Stimulated activated CD4-positive, alpha-beta T cell treated with anti-CD3 and anti-CD28 coated beads, Interleukin-15, amount 100 ng/mL, for 1 hour (primary cell): ENCODE measurements around the gene RBPJ.
"Not testable (repeated sequence)": the region's sequence is repeated elsewhere in the genome, so short reads cannot be mapped to it uniquely, and the experiment has no call there.

Experiments
- DNase-seq, 2 donors: peaks; one replicate each; pipeline ENCODE4 v3.0.0-alpha.2; 2020; ENCODE audit warnings: low read depth in 1 of 2, low spot score in 1 of 2

The RBPJ gene

GRCh38 chr4:26331380-26331950 lies 10.7 kb downstream of the RBPJ start:
- DNase-seq: no peak

- no peak for DNase-seq
Measured at GRCh38 chr4:26334366-26334765, 13.6 kb downstream of the RBPJ start.

GRCh38 chr4:26337612-26338011 lies 16.8 kb downstream of the RBPJ start:
- no peak for DNase-seq

GRCh38 chr4:26342328-26343037 lies 21.7 kb downstream of the RBPJ start:
- DNase-seq: no peak

GRCh38 chr4:26343038-26343398 lies 22.2 kb downstream of the RBPJ start:
- no peak for DNase-seq

GRCh38 chr4:26344901-26345564 lies 24.2 kb downstream of the RBPJ start:
- DNase-seq: no peak

GRCh38 chr4:26345565-26345938 lies 24.7 kb downstream of the RBPJ start:
- no peak for DNase-seq

- DNase-seq: no peak
Measured at GRCh38 chr4:26346203-26346620, 25.4 kb downstream of the RBPJ start.

GRCh38 chr4:26349496-26349895 lies 28.7 kb downstream of the RBPJ start:
- DNase-seq: no peak

GRCh38 chr4:26351685-26352084 lies 30.9 kb downstream of the RBPJ start:
- no peak for DNase-seq

GRCh38 chr4:26354491-26354890 lies 33.7 kb downstream of the RBPJ start:
- DNase-seq: no peak

- DNase-seq: no peak
Measured at GRCh38 chr4:26355392-26356052, 34.7 kb downstream of the RBPJ start.

GRCh38 chr4:26356081-26356501 lies 35.3 kb downstream of the RBPJ start:
- no peak for DNase-seq

- not testable (repeated sequence) for DNase-seq
Measured at GRCh38 chr4:26359521-26359920, 38.7 kb downstream of the RBPJ start.

GRCh38 chr4:26360273-26360672 lies 39.5 kb downstream of the RBPJ start:
- DNase-seq: no peak

GRCh38 chr4:26360864-26361263 lies 40.0 kb downstream of the RBPJ start:
- no peak for DNase-seq

GRCh38 chr4:26361297-26361696 lies 40.5 kb downstream of the RBPJ start:
- DNase-seq: no peak

- DNase-seq: no peak
Measured at GRCh38 chr4:26362745-26363439, 42.1 kb downstream of the RBPJ start.

GRCh38 chr4:26365537-26366150 lies 44.8 kb downstream of the RBPJ start:
- no peak for DNase-seq

- no peak for DNase-seq
Measured at GRCh38 chr4:26367811-26368210, 47.0 kb downstream of the RBPJ start.

- DNase-seq: no peak
Measured at GRCh38 chr4:26368685-26369084, 47.9 kb downstream of the RBPJ start.
